ENCODE results near the gene DSE.

DNA sequence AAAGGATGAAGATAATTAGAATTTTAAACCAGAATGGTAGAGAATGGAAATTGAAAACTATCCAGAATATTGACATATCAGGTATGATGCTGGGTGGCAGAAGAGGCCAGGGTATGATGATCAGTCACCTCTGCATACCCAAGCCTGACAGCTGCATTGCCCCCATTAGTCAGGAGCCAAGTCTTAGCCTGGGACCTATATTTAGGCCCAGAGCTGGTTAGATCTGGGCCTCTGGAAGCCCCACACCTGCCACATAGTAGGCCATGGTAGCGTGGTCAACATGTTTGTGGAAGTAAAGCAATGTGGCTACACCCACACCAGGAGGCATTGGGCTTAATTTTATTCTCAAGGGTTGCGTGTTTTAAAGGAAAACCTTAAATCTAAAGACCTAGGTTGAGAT, 58.4 kb downstream of the DSE start:
- TF ChIP-seq CTCF (conservative IDR thresholded peaks at IDR 0.05) (no peak), EZH2 (IDR thresholded peaks at IDR 0.05; ENCODE audit: low read depth) (no peak)

All from PC-9 (cell line).